Nephron progenitor cell (in vitro differentiated cells): Measurements from ENCODE around the gene TAAR1.

Source experiments
- DNase-seq: peaks from one replicate; pipeline ENCODE4 v3.0.0; 2021
- H3K27ac Mint-ChIP-seq: 2 replicates; pipeline ENCODE4 v1.8.0; 2021; ENCODE audit warnings: mild to moderate bottlenecking, moderate library complexity, mixed read lengths
- H3K27me3 Mint-ChIP-seq: 2 replicates; pipeline ENCODE4 v1.8.0; 2021; ENCODE audit warnings: mild to moderate bottlenecking, low read depth, mixed read lengths; ENCODE audit not compliant: poor library complexity
- H3K36me3 Mint-ChIP-seq: 2 replicates; pipeline ENCODE4 v1.8.0; 2021; ENCODE audit warnings: low read depth, mixed read lengths
- H3K4me1 Mint-ChIP-seq: 2 replicates; pipeline ENCODE4 v1.8.0; 2021; ENCODE audit warnings: mixed read lengths
- H3K4me3 Mint-ChIP-seq: 2 replicates; pipeline ENCODE4 v1.8.0; 2021; ENCODE audit warnings: mild to moderate bottlenecking, moderate library complexity, mixed read lengths
- H3K9me3 Mint-ChIP-seq: 2 replicates; pipeline ENCODE4 v1.8.0; 2021; ENCODE audit warnings: mild to moderate bottlenecking, moderate library complexity, mixed read lengths
- CTCF ChIP-seq: fragments of 200-600 bp; sonication (generic); IDR thresholded peaks from 2 replicates; pipeline ENCODE4 v1.5.0; 2021; ENCODE audit warnings: antibody characterized with exemption

TAAR1 gene

GRCh38 chr6:132671295-132671694, 12.3 kb upstream of the TAAR1 start:
- Mint-ChIP-seq H3K4me1 (no peaks in the 10 kb centered on the region), H3K27ac (no peak overlapping the region), H3K36me3 (no peaks in the 10 kb centered on the region), H3K9me3 (no peaks in the 10 kb centered on the region), H3K27me3 (peaks cover 3% of the 10 kb centered on the region), H3K4me3 (no peak overlapping the region)
- no peak for DNase-seq
- TF ChIP-seq CTCF: no peak

GRCh38 chr6:132669690-132670291, 10.8 kb upstream of the TAAR1 start:
- H3K4me3 Mint-ChIP-seq: no peak overlapping the region
- peaks cover 3% of the 10 kb centered on the region for H3K27me3 Mint-ChIP-seq
- peaks cover 3% of the 10 kb centered on the region for H3K9me3 Mint-ChIP-seq
- no peaks in the 10 kb centered on the region for H3K36me3 Mint-ChIP-seq
- H3K4me1 Mint-ChIP-seq: no peaks in the 10 kb centered on the region
- TF ChIP-seq CTCF: peak; percentile 44
- no peak for DNase-seq
- H3K27ac Mint-ChIP-seq: no peak overlapping the region

GRCh38 chr6:132666118-132666517, 7.1 kb upstream of the TAAR1 start:
- peaks cover 3% of the 10 kb centered on the region for H3K27me3 Mint-ChIP-seq
- H3K27ac Mint-ChIP-seq: no peak overlapping the region
- H3K36me3 Mint-ChIP-seq: no peaks in the 10 kb centered on the region
- H3K4me3 Mint-ChIP-seq: no peak overlapping the region
- no peaks in the 10 kb centered on the region for H3K4me1 Mint-ChIP-seq
- no peak for TF ChIP-seq CTCF
- DNase-seq: no peak
- H3K9me3 Mint-ChIP-seq: peaks cover 3% of the 10 kb centered on the region

DNA sequence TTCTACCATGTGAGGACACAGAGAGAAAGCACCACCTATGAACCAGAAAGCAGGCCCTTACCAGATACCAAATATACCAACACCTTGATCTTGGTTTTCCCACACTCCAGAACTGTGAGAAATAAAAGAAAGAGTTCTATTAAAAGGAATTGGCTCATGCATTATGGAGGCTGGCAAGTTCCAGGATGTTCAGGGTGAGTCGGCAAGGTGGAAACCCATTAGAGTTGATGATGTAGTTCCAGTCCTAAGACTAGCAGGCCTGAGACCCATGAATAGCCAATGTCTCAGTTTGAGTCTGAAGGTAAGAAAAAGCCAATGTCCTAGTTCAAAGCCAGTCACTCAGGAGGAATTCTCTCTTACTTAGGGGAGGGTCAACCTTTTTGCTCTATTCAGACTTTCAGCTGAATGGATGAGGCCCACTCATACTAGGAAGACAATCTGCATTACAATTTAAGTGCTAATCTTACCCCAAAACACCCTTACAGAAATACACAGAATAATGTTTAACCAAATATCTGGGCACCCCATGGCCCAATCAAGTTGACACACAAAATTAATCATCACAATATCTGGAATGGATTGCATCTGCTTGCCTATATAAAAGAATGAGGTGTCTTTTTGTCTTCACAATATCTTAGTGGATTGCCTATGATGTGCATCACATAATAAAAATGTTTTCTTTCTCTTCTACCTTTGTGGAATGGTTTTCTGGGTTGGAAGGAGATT, 5.5 kb upstream of the TAAR1 start:
- no peak for TF ChIP-seq CTCF
- H3K27me3 Mint-ChIP-seq: no peaks in the 10 kb centered on the region
- no peaks in the 10 kb centered on the region for H3K36me3 Mint-ChIP-seq
- no peak overlapping the region for H3K27ac Mint-ChIP-seq
- no peaks in the 10 kb centered on the region for H3K4me1 Mint-ChIP-seq
- H3K9me3 Mint-ChIP-seq: peaks cover 3% of the 10 kb centered on the region
- H3K4me3 Mint-ChIP-seq: no peak overlapping the region
- DNase-seq: no peak

- no peak overlapping the region for H3K4me3 Mint-ChIP-seq
- H3K9me3 Mint-ChIP-seq: peaks cover 3% of the 10 kb centered on the region
- H3K27ac Mint-ChIP-seq: no peak overlapping the region
- DNase-seq: no peak
- TF ChIP-seq CTCF: no peak
- H3K27me3 Mint-ChIP-seq: no peaks in the 10 kb centered on the region
- H3K36me3 Mint-ChIP-seq: no peaks in the 10 kb centered on the region
- H3K4me1 Mint-ChIP-seq: no peaks in the 10 kb centered on the region
Measured at GRCh38 chr6:132663661-132664060, 4.7 kb upstream of the TAAR1 start.

GRCh38 chr6:132661906-132662305, 2.9 kb upstream of the TAAR1 start:
- no peaks in the 10 kb centered on the region for H3K4me1 Mint-ChIP-seq
- no peak overlapping the region for H3K4me3 Mint-ChIP-seq
- no peak for DNase-seq
- H3K9me3 Mint-ChIP-seq: peaks cover 3% of the 10 kb centered on the region
- no peak for TF ChIP-seq CTCF
- H3K36me3 Mint-ChIP-seq: no peaks in the 10 kb centered on the region
- no peak overlapping the region for H3K27ac Mint-ChIP-seq
- no peaks in the 10 kb centered on the region for H3K27me3 Mint-ChIP-seq
